NCI-H1694 (cell line): ENCODE results near the gene ZNF407.
"Not testable (repeated sequence)": the region's sequence is repeated elsewhere in the genome, so short reads cannot be mapped to it uniquely, and the experiment has no call there.

Experiments used
- DNase-seq: peaks from one replicate; lab custom pipeline; 2025; lab: John Stamatoyannopoulos, UW

ZNF407 gene

DNA sequence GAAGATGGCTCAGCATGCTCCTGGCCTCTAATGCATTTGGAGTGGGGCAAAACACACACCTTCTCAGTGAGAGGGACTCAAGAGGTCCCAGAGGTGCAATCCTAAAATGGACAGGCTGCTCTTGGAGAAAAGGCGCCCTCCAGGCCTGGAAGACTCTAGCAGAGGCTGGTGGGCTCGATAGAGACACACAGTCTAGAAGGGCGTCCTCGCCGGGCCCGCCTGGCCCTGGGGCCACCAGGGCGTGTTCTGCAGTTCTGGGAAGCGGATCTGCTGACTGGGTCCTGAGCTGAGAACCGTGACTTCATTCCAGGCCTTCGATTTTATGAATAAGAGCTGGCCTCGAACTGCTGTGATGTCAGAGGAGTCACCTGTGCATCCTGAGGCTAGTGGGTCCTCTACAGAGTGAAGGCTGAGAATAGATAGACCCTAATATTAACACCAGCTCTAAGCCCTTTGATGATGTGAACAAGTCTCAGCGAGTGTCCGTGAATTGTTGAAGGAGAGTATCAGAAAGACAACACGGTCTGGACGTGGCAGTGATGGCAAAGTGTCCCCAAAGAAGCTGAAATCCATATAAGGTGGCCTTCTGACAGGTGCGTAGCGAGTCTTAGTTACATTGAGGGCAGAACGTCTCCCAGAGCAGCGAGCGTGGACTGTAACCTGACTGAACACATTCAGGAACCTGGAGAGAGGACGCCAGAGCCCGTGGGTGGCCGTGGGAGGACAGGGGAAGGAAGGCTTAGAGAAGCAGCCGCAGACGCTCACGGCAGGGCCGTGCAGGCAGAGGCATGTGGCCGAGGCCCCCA lies 474.4 kb downstream of the ZNF407 start:
- DNase-seq, result no peak

DNA sequence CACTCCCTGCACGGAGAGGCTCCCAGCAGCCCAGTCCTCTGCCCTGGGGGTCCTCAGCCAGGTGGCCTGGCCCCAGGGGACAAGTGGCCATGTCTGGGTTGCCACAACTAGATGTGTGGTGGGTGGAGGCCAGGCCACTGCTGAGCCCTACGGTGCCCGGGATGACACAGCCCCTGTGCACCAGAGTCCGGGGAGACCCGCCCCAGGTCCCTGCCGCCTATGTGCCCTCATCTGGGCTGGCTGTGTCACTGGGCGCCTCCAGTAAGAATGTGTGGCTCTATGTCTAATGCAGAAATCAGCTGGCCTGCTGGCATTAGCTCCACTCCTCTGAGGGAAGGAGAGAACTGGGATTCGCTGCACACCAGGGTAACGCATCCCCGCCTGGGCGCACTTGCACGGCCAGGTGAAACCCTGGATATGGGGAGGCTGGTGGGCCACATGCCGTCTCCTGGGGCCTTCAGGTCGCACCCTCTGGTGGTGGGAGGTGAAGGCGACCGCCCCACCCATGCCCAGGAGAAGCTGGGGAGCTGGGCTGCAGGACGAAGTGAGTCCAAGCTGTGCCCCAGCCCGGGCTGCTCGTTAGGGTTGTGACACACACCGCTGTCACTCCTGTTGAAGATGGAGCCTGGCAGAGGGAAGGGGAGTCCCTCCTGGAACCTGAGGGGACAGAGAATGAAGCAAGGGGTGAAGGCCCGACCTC lies 475.2 kb downstream of the ZNF407 start:
- DNase-seq, result no peak

- no peak for DNase-seq
These were observed 476.0 kb downstream of the ZNF407 start for GRCh38 chr18:75073654-75074053.

GRCh38 chr18:75074196-75075015 lies 476.7 kb downstream of the ZNF407 start:
- DNase-seq, result no peak

GRCh38 chr18:75075016-75075305 lies 477.3 kb downstream of the ZNF407 start:
- DNase-seq, result no peak

DNA sequence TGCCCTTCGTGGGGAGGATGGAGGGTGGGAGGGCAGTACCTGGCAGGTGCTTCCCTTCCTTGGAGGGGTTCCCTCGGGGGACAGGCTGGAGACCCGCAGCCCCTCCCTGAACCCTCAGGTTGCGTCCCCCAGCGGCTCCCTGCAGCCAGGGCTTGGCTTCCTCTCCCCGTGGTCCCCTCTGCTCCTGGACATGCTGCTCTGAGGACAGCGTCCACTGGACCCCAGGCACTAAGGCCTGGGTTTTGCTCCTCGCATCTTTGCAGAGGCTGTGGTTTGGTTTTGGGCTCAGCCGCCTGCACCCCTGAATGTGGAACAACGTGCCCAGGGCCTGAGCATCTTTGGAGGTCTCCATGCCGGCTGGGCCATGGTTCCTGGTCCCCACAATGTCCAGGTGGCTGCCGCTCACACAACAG lies 477.8 kb downstream of the ZNF407 start:
- DNase-seq, result no peak

GRCh38 chr18:75076286-75076685 lies 478.6 kb downstream of the ZNF407 start:
- DNase-seq, result no peak

DNA sequence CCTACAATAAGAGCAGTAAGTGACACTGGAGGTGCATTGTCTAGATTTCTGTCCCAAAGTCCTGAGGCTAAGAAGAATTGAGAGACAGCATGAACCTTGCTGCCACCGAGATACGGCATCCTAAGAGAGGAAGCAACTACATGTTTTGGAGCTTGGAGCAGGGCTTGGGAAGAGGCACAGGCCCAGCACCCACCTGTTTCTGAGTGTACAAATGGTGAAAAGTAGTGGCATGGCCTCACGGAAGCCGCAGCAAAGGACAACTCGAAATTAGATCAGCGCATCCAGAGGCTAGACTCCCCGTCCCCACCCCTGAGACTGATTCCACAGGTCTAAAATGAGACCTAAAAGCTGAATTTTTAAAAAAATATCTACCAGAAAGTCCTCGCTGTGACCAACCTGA lies 483.8 kb downstream of the ZNF407 start:
- DNase-seq, result no peak

GRCh38 chr18:75083131-75083530 lies 485.5 kb downstream of the ZNF407 start:
- no peak for DNase-seq

- DNase-seq, result no peak
These were observed 486.1 kb downstream of the ZNF407 start for GRCh38 chr18:75083761-75084160.

DNA sequence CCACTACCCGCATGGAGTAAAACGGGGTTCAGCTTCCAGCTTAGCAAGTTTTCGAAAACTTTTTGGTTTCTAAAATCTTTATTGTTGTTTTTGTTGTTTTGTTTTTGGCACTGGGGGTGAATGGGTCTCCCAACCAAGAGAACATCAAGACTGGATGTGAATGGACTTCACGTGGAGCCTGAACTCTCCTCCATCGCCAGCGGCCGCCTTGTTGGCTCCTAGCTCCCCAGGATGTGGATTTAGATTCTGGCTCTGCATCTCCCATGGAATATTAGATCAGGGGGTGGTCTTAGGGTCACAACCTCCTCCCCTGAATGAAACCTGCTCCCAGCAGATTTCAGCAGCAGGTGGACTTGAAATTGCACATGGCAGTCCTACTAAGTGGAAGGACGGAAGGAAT lies 488.0 kb downstream of the ZNF407 start:
- not testable (repeated sequence) for DNase-seq

GRCh38 chr18:75086494-75087034 lies 488.9 kb downstream of the ZNF407 start:
- DNase-seq, result no peak

- no peak for DNase-seq
These were observed 489.7 kb downstream of the ZNF407 start for GRCh38 chr18:75087119-75088020.

DNA sequence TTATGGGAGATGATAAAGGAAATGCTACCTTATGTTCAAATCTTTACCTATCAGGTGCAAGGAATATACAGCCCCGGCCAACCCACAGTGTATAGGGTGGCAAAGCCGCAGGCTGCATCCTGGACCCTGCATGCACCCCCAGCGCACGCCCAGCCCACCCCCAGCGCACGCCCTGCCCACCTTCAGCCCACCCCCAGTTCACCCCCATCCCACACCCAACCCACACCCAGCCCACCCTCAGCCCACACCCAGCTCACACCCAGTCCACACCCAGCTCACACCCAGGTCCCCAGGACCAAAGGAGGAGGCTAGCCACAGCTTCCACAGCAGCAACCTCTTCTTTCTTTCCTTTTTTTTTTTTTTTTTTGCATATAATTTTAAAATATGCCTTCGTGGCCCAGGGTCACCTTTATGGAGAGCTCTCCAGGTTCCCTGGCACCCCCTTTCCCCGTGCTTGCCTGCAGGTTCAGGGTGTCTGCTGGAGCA lies 490.4 kb downstream of the ZNF407 start:
- DNase-seq, result no peak

DNA sequence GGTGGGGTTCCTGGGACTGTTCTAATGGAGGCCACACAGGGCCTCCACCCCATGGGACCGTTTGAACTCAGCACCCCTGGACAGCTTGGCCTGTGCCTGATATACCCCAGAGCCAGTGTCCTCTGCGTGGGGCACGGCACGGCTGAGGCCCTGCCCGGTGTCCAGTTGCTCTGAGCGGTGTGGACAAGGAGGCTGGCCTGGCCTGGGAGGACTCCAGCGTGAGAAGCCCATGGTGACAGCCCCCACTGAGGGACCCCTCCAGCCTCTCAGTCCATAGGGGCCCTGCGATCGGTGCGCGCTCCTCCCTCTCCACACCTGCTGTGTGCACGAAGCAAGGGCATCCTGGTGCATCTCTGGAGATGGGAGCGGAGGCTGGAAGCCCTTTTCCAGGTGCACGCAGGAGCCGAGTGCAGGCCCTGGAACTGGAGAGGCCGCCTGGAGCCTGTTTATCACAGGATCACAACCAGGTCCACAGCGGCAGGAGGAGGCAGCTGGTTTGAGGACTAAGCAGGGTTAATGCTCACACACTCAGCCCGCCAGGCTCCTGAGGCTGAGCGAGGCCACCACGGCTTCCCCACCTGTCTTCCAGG lies 491.0 kb downstream of the ZNF407 start:
- DNase-seq, result no peak

- no peak for DNase-seq
These were observed 492.2 kb downstream of the ZNF407 start for GRCh38 chr18:75089748-75090327.

DNA sequence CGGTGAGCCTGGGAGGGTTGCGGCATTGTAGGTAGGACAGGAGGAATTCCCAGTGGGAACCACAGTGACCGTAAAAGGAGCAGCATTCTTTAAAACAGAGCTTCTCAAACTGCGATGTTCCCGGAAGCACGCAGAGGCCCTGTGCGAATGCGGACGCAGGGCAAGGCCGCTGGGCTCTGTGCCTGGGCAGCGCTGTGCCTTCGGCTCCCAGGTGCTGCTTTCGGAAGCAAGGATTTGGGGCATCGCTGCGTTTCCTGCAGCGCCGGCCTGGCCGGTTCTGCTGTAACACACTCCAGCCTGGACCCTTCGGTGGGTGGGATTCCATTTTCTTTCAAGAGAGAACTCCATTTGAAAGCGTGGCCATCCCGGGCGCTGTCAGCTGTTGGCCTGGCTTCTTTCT lies 492.7 kb downstream of the ZNF407 start:
- DNase-seq, result no peak

- no peak for DNase-seq
These were observed 500.0 kb downstream of the ZNF407 start for GRCh38 chr18:75097491-75098225.

DNA sequence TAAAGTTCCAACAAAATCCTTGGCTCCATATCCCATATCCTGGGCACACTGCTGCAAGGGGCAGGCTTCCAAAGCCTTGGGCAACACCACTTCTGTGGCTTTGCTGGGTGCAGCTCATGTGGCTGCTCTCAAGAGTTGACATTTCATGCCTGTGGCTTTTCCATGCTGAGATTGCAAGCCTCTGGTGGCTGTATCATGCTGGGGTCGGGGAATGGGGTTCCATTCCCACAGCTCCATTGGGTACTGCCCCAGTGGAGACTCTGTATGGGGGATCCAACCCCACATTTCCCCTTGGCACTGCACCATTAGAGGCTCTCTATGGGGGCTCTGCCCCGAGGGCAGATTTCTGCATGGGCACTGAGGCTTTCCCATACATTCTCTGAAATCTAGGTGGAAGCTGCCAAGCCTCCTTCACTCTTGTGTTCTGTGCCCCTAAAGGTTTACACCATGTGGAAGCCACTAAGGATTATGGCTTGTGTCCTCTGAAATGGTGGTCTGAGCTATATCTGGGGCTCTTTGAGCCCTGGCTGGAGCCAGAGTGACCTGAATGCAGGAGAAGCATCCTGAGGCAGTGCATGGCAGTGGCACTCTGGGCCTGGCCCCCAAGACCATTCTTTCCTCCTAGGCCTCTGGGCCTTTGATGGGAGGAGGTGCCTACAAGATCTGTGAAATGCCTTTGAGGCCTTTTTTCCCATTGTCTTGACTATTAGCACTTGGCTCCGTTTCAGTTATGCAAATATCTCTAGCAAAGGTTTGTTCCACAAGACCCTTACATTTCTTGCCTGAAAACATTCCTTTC lies 503.4 kb downstream of the ZNF407 start:
- no peak for DNase-seq
